ENCODE results near the gene USP12. TPM values are rescaled to one million over a fixed set of nuclear protein-coding genes. Genes with fewer than 3 reads are reported as not detected.

Gene USP12
- total RNA-seq, 1 donor from 2014 or later: 30.5 TPM

GRCh38 chr13:27211771-27212364, 40.3 kb upstream of the USP12 start:
- H3K4me2 ChIP-seq (ENCODE audit: low read length): no peak overlapping the region
- Mint-ChIP-seq H3K4me3 (ENCODE audit: unreplicated experiment) (no peak overlapping the region), H3K27me3 (ENCODE audit: low read depth, unreplicated experiment) (no peaks in the 10 kb centered on the region), H3K9me3 (ENCODE audit: unreplicated experiment) (peaks cover 4% of the 10 kb centered on the region), H3K4me1 (ENCODE audit: low read depth, unreplicated experiment) (no peaks in the 10 kb centered on the region), H3K36me3 (ENCODE audit: low read depth, unreplicated experiment) (peaks cover 8% of the 10 kb centered on the region), H3K27ac (ENCODE audit: unreplicated experiment) (no peak overlapping the region)
- no peak overlapping the region for H2AFZ ChIP-seq (ENCODE audit: low read depth, low read length)
- no peaks in the 10 kb centered on the region for H4K20me1 ChIP-seq (ENCODE audit: insufficient read depth, low read length)
- H3K9ac ChIP-seq (ENCODE audit: low read length): no peak overlapping the region
- no peak overlapping the region for H3K27ac ChIP-seq (ENCODE audit: low read depth, low read length)
- no peak for FAIRE-seq
- no peaks in the 10 kb centered on the region for H3K9me3 ChIP-seq (ENCODE audit: insufficient read depth, low read depth, low read length)
- TF ChIP-seq EZH2 (IDR thresholded peaks at IDR 0.05; ENCODE audit: insufficient read depth, low read length) (no peak), CTCF (IDR thresholded peaks at IDR 0.05; ENCODE audit: insufficient read depth, low read depth, low read length) (no peak)
- no peak overlapping the region for H3K4me3 ChIP-seq (ENCODE audit: insufficient read depth, low read depth, low read length)
- H3K27me3 ChIP-seq (ENCODE audit: insufficient read depth, low read length): no peaks in the 10 kb centered on the region
- H3K4me1 ChIP-seq (ENCODE audit: insufficient read depth, low read length): no peaks in the 10 kb centered on the region
- no peaks in the 10 kb centered on the region for H3K79me2 ChIP-seq (ENCODE audit: insufficient read depth, low read length)
- no peaks in the 10 kb centered on the region for H3K36me3 ChIP-seq (ENCODE audit: insufficient read depth, low read length)
- DNase-seq (ENCODE audit: low read depth): peak; percentile 71

GRCh38 chr13:27211271-27211670, 39.7 kb upstream of the USP12 start:
- no peak overlapping the region for H3K4me2 ChIP-seq (ENCODE audit: low read length)
- H3K27ac Mint-ChIP-seq (ENCODE audit: unreplicated experiment): no peak overlapping the region

More at GRCh38 chr13:27211271-27211670, 39.7 kb upstream of the USP12 start:
- Mint-ChIP-seq H3K4me1 (ENCODE audit: low read depth, unreplicated experiment) (no peaks in the 10 kb centered on the region), H3K4me3 (ENCODE audit: unreplicated experiment) (no peak overlapping the region), H3K36me3 (ENCODE audit: low read depth, unreplicated experiment) (peaks cover 8% of the 10 kb centered on the region), H3K9me3 (ENCODE audit: unreplicated experiment) (peaks cover 4% of the 10 kb centered on the region), H3K27me3 (ENCODE audit: low read depth, unreplicated experiment) (no peaks in the 10 kb centered on the region)
- Histone ChIP-seq H2AFZ (ENCODE audit: low read depth, low read length) (no peak overlapping the region), H3K9me3 (ENCODE audit: insufficient read depth, low read depth, low read length) (no peaks in the 10 kb centered on the region), H3K79me2 (ENCODE audit: insufficient read depth, low read length) (no peaks in the 10 kb centered on the region), H4K20me1 (ENCODE audit: insufficient read depth, low read length) (no peaks in the 10 kb centered on the region), H3K9ac (ENCODE audit: low read length) (no peak overlapping the region), H3K4me3 (ENCODE audit: insufficient read depth, low read depth, low read length) (no peak overlapping the region), H3K36me3 (ENCODE audit: insufficient read depth, low read length) (no peaks in the 10 kb centered on the region), H3K4me1 (ENCODE audit: insufficient read depth, low read length) (no peaks in the 10 kb centered on the region), H3K27me3 (ENCODE audit: insufficient read depth, low read length) (no peaks in the 10 kb centered on the region), H3K27ac (ENCODE audit: low read depth, low read length) (no peak overlapping the region)
- TF ChIP-seq EZH2 (IDR thresholded peaks at IDR 0.05; ENCODE audit: insufficient read depth, low read length) (no peak), CTCF (IDR thresholded peaks at IDR 0.05; ENCODE audit: insufficient read depth, low read depth, low read length) (no peak)
- no peak for DNase-seq (ENCODE audit: low read depth)
- no peak for FAIRE-seq

Data from astrocyte (in vitro differentiated cells and primary cell).